Kidney glomerular epithelial cell (primary cell): ENCODE measurements around the gene TTC27.
"Not testable (repeated sequence)": the region's sequence is repeated elsewhere in the genome, so short reads cannot be mapped to it uniquely, and the experiment has no call there.

Source experiments
- DNase-seq: peaks from one replicate; lab custom pipeline; 2025; lab: John Stamatoyannopoulos, UW

Gene TTC27

DNA sequence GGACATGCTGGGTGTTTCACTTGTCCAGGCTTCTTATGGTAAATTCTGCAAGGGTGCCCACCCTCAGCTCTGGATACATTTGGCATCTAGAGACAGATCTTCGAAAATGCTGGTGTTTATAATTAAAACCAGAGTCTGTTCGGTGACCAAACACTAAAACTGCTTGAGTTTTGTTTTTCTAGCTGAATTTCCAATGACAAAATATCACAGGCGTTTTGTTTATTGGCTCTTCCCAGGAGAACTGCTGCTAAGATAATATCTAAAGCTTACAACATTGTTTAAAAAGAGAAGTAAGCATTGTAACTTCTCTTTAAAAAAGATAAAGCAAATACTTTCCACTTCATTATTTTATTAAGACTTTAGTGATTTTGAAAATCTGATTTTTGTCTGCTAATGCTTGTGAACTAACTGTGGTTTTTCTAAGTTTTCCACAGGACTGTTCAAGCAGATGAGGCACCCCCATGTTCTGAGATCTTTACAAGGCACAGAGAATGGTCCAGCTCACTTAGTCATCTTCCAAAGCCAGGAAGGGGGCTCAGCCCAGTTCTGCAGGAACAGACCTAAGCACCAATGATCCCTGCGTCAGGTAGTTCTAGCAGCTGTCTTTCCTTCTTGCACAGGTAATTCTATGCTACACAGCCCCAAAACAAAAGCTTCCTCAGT, 224.1 kb downstream of the TTC27 start:
- DNase-seq = no peak

DNA sequence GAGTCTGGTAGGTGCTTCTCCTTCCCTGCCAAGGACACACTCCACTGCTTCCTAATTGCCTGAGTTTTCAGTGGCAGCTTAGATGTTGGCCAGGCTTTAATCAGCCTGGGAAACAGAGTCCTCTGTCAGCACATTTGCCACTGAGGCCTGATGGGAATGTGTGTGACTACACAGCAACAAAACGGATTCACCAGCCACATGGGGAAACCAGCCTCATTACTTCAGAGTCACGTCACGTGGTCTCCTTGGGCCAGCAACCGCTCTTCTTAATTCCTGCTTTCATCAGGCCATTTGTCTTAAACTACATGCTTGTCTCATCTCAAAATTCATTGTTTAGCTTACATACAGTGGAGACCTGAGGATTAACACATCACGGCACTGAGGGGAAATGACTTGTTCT, 225.0 kb downstream of the TTC27 start:
- DNase-seq = no peak

DNA sequence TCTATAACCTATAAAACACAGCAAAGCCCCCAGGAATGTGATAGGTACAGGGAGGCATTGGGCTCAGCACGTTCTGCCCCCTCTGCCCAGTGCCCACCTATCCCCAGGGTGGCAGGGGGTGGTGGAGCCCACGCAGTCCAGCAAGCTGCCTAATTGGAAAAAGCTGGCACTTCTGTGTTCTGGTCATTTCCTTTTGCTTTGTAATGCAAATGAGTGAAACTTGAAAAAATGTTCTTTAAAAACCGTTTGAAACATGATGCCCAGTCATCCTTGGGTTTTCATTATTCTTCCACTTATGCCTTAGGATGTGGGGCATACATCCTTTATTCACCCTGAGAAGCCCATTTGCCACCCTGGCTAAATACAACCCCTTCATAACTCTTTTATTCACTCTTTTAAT, 229.0 kb downstream of the TTC27 start:
- DNase-seq = no peak

DNA sequence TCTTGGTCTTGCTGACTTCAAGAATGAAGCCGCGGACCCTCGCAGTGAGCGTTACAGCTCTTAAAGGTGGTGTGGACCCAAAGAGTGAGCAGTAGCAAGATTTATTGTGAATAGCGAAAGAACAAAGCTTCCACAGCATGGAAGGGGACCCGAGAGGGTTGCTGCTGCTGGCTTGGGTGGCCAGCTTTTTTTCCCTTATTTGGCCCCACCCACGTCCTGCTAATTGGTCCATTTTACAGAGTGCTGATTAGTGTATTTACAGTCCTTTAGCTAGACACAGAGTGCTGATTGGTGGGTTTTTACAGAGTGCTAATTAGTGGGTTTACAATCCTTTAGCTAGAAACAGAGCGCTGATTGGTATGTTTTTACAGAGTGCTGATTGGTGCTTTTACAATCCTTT, 230.9 kb downstream of the TTC27 start:
- no peak for DNase-seq

DNA sequence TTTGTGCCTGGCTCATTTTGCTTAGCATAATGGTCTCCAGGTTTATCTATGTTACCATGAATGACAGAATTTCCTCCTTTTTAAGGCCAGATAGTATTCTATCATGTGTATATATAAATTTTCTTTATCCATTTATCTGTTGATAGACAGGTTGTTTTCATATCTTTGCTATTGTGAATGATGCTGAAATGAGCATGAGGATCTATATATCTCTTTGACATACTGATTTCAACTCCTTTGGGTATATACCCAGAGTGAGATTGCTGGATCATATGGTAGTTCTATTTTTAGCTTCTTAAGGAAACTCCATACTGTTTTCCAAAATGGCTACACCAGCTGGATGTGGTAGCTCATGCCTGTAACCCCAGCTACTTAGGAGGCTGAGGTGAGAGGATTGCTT, 232.5 kb downstream of the TTC27 start:
- no peak for DNase-seq

DNA sequence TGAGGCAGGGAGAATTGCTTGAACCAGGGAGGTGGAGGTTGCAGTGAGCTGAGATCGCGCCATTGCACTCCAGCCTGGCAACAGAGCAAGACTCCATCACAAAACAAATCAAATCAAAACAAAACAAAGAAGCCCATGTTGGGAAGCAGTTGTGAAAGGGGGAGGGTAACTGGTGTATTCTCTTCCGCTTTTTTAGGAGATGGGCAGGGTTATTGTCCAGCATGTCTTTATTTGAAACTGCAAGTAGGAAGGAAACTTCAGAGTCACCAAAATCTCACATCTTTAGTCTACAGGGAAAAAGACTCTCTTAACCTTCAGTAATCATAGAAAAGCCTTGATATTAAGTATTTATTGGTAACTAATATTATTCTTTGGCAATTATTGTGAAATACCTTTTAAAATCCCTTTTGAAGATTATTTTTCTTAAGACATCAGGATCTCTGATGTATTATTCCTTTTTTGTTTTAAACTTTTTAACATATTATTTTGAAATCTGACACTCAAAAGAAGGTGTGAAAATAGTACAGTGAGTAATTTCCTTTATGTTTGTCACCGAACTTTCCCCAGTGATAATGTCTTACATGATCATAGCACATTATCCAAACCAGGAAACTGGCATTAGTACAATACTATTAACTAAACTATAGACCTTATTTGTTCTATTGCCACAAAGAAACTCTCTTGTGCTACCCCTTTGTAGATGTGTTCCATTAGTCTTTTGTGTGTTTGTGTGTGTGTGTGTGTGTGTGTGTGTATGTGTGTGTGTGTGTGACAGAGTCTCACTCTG, 234.6 kb downstream of the TTC27 start:
- DNase-seq = no peak

DNA sequence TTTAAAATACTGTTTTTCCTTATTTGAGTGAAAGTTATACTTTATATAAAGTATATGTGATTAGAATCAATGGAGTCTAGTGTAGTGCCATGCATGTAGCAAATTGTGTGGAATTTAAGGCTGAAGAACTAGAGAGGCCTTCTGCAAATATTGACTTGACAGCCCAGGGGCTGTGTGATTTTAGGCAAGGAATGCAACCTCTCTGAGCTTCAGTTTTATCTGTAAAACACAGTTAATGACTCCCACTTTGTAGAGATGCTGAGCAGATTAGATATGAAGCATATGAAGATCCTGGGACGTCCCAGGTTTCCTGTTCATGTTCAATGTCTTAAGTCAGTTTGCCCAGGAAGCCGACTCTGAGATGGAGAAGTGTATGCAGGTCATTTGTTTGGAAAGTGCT, 235.5 kb downstream of the TTC27 start:
- no peak for DNase-seq

DNA sequence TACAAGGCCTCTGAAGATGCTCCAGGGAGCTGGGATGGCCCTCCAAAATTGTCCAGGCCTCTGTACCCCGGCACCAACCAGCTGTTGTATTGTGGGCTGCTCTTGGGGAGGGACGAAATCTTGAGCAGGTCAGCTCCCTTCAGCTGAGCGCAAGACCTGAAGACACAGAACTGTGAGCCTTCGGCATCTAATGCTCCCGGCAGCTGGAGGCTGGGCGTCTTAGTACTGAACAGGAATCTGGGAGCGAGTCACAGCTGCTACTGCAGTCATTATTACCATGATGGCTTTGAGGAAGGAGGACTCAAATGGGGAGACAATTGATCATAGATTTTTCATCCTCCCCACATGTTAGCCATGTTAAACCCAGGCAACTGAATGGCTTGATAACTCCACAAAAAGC, 236.0 kb downstream of the TTC27 start:
- DNase-seq = no peak

DNA sequence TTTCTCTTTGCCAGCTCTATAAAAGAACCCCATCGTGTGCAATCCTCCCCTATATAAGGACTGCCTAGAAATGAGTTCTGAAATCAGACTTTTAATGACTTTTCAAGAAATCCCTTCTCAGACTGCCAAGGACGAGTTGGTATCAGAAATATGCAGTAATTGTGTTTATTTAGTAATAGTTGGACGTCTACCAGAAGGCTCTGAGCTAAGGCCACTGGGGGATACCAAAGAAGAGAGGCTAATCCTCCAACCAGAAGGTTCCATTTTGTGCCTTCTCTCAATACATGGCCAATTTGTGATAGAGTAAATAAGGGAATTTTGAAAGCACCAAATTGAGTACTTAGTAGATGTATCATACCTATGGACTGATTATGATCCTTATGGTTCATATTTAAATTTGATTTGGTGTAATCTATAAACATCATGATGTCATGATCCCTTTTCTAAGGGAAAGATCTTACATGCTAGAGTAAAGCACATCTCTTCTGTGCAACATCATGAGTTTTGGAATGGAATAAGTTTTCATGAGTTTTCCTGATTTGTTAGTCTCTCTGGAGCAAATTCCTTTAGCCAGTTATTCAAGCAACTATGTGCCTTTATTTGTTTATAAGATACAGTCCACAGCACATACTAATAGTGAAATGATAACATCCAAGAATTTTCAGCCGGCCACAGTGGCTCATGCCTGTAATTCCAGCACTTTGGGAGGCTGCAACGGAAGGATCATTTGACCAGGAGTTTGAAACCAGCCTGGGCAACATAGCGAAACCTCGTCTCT, 236.7 kb downstream of the TTC27 start:
- DNase-seq = peak; percentile 65

DNA sequence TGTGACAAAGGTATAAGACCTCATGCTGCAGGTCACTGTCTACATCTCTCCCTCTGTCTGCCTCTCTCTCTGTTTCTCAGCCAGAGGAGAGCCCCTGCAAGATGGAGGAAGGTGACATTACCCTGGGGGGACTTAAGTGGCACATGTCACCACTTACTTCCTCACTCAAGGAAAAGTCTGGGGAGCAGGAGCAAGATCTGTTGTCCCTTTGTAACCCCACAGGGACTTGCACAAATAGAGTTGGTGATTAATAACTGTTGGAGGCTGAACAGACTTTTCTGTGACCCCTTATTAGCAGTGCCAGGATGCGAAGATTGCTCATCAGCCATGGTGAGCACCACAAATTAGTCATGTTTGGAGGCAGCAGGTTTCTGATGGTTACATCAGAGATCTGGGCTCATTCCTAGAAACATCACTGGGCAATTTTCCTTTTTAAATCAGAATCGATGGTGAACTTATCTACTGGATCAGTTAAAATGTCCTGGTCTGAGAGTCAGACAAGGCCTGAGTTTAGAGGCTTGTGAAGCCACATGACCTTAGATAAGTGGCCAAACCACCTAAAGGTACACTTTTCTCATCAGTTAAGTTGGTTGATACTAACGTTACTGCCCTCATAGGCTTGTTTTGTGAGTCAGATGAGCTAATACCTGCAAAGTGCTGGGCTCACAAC, 237.7 kb downstream of the TTC27 start:
- peak; percentile 85 for DNase-seq

DNA sequence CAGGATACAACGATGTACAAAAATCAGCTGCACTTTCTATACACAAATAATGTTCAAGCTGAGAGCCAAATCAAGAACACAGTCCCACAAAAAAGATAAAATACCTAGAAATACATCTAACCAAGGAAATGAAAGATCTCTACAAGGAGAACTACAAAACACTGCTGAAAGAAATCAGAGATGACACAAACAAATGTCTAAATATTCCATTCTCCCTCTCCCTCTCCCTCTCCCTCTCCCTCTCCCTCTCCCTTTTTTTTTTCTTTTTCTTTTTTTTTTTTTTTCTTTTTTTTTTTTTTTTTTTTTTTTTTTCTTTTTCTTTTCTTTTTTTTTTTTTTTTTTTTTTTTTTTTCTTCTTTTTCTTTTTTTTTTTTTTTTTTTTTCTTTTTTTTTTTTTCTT, 238.6 kb downstream of the TTC27 start:
- not testable (repeated sequence) for DNase-seq
